SK-N-SH treated with all-trans-retinoic acid at 6 μM for 48 hours (cell line): ENCODE measurements around the gene FASN.

Source experiments
- GLIS3 ChIP-seq: fragments of 250-450 bp; sonication (Bioruptor Pico); IDR thresholded peaks from 2 replicates; pipeline ENCODE4 v1.5.0; 2020; ENCODE audit warnings: mild to moderate bottlenecking, moderate library complexity
- PPARA ChIP-seq: fragments of 250-450 bp; sonication (Bioruptor Pico); IDR thresholded peaks from 2 replicates; pipeline ENCODE4 v1.5.0; 2020; ENCODE audit warnings: mild to moderate bottlenecking, borderline replicate concordance
- TF ChIP-seq, protein P1 (sequence below): fragments of 250-450 bp; sonication (Bioruptor Pico); IDR thresholded peaks from 2 replicates; pipeline ENCODE4 v1.8.0; 2020; ENCODE audit warnings: mild to moderate bottlenecking, moderate library complexity, borderline replicate concordance

DNA sequence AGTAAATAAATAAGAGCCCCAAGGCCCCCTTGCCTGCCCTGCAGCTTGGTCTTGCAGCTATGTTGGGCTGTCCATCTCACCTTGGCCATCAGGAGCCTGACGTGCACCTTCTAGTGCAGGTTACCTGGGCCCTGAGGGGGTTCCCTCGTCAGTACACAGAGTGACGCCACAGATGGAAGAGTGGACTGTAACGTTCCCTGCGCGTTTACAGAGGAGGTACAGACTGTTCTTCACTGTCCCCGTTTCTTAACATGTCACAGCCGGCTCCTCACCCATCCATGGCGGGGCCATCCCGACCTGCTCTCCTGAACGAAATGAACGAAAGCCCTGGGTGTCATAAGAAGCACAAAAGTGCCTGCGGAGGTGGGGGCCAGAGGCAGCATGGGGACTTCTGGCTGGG is 15.9 kb upstream of the FASN start:
- TF ChIP-seq PPARA (no peak), GLIS3 (CRISPR knock-in tag) (no peak)
- TF ChIP-seq, protein P1, sequence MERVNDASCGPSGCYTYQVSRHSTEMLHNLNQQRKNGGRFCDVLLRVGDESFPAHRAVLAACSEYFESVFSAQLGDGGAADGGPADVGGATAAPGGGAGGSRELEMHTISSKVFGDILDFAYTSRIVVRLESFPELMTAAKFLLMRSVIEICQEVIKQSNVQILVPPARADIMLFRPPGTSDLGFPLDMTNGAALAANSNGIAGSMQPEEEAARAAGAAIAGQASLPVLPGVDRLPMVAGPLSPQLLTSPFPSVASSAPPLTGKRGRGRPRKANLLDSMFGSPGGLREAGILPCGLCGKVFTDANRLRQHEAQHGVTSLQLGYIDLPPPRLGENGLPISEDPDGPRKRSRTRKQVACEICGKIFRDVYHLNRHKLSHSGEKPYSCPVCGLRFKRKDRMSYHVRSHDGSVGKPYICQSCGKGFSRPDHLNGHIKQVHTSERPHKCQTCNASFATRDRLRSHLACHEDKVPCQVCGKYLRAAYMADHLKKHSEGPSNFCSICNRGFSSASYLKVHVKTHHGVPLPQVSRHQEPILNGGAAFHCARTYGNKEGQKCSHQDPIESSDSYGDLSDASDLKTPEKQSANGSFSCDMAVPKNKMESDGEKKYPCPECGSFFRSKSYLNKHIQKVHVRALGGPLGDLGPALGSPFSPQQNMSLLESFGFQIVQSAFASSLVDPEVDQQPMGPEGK (CRISPR knock-in tag) = no peak
